Thoracic aorta (tissue), 2 donors: ENCODE data around the gene TESMIN. TPM values are rescaled to one million over a fixed set of nuclear protein-coding genes. Genes with fewer than 3 reads are reported as not detected.

ENCODE experiments used
- ATAC-seq: fragments of 150-250 bp; one replicate; pipeline ENCODE4 v1.8.0; 2017; ENCODE audit warnings: low read depth; ENCODE audit not compliant: insufficient number of reproducible peaks, low FRiP score
- DNase-seq: peaks from one replicate; pipeline ENCODE4 v3.0.0-alpha.2; 2020; ENCODE audit warnings: low spot score
- H3K27ac ChIP-seq, 2 donors: fragments of 200-600 bp; sonication (generic); 1 replicate in 1 of 2; 2 replicates in 1 of 2; pipeline ENCODE4 v1.5.1; 2016; ENCODE audit warnings: mild to moderate bottlenecking in 2 of 2, moderate library complexity in 2 of 2
- H3K27me3 ChIP-seq: fragments of 200-600 bp; sonication (generic); replicated peaks from 2 replicates; pipeline ENCODE4 v1.6.0; 2016; ENCODE audit warnings: mild to moderate bottlenecking; ENCODE audit not compliant: insufficient read depth
- H3K36me3 ChIP-seq: fragments of 200-600 bp; sonication (generic); one replicate; pipeline ENCODE4 v1.5.1; 2016
- H3K4me1 ChIP-seq, 2 donors: fragments of 200-600 bp; sonication (generic); 1 replicate in 1 of 2; 2 replicates in 1 of 2; pipeline versions ENCODE4 v1.5.1 to v1.6.0; 2016; ENCODE audit warnings: low read depth in 2 of 2, mild to moderate bottlenecking in 1 of 2; ENCODE audit not compliant: control insufficient read depth in 1 of 2
- H3K4me3 ChIP-seq: fragments of 200-600 bp; sonication (generic); 2 replicates; pipeline ENCODE4 v1.5.1; 2016; ENCODE audit warnings: mild to moderate bottlenecking
- H3K9me3 ChIP-seq: fragments of 200-600 bp; sonication (generic); 2 replicates; pipeline ENCODE4 v1.5.1; 2016
- total RNA-seq, 2 donors: library from RNA; depleted of rRNA; stranded (reverse); fragments of >200 nt; gene quantifications; one replicate each; pipeline versions ENCODE4 v1.1.0 to v1.2.3, GENCODE V29; 2016
- TF ChIP-seq, protein P1 (sequence below): fragments of 200-600 bp; sonication (generic); IDR thresholded peaks from one replicate; pipeline ENCODE4 v1.5.1; 2019; ENCODE audit warnings: antibody characterized with exemption

Gene TESMIN
- total RNA-seq, 2 donors from 2014 or later: 2.8 TPM; not detected in 1

DNA sequence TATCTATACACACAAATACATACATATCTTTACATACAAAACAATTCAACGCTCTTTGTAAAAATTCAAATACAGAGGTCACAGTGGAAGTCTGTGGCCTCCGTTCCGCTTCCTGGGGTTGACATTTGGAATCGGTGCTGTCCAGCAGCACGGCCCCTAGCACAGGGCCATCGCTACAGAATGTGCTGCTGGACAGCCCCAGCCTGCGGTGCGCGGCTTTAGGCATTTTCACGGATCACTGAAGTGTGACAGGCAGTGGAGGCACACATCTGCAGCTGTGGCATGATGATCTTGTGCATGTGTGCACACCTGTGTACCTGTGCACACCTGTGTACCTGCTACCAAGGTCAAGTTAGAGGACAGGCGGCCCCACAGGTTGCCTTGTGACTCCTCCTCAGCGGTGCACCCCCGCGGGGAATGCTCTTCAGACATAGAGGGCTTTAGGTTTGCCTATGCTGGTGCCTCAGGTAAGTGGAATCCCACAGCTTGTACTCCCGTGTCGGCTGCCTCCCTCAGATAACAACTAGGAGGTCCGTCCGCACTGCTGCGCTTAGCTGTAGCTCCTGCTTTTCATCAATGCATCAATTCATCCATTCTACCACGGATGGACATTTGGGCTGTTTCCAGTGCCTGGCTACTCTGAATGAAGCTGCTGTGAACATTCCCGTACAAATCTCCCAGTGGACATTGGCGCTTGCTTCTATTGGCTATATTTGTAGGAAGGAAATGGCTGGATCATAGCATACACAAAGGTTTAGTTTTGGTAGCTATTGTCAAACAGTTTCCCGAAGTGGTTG, 37.1 kb downstream of the TESMIN start:
- Histone ChIP-seq H3K36me3 (no peaks in the 10 kb centered on the region), H3K27me3 (no peaks in the 10 kb centered on the region), H3K4me1 (no peaks in the 10 kb centered on the region), H3K9me3 (no peaks in the 10 kb centered on the region), H3K4me3 (no peak overlapping the region), H3K27ac (no peak overlapping the region)
- TF ChIP-seq, protein P1, sequence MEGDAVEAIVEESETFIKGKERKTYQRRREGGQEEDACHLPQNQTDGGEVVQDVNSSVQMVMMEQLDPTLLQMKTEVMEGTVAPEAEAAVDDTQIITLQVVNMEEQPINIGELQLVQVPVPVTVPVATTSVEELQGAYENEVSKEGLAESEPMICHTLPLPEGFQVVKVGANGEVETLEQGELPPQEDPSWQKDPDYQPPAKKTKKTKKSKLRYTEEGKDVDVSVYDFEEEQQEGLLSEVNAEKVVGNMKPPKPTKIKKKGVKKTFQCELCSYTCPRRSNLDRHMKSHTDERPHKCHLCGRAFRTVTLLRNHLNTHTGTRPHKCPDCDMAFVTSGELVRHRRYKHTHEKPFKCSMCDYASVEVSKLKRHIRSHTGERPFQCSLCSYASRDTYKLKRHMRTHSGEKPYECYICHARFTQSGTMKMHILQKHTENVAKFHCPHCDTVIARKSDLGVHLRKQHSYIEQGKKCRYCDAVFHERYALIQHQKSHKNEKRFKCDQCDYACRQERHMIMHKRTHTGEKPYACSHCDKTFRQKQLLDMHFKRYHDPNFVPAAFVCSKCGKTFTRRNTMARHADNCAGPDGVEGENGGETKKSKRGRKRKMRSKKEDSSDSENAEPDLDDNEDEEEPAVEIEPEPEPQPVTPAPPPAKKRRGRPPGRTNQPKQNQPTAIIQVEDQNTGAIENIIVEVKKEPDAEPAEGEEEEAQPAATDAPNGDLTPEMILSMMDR: no peak
- DNase-seq: no peak
- ATAC-seq: no peak

DNA sequence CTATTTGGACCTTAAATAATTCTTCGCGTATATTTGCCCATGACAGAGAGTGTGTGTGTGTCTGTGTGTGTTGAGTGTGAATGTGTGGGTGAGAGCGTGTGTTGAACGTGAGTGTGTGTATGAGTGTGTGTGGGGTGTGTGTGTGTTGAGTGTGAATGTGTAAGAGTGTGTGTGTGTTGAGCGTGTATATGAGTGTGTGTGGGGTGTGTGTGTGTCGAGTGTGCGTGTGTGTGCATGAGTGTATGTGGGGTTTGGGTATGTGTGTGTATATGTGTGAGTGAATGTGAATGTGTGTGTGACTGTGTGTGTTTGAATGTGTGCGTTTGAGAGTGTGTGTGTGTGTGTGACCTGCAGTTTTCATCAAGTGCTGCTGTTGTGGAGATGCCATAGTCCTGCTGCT, 40.2 kb downstream of the TESMIN start:
- no peak for DNase-seq
- Histone ChIP-seq H3K9me3 (no peaks in the 10 kb centered on the region), H3K27ac (no peak overlapping the region), H3K36me3 (no peaks in the 10 kb centered on the region), H3K4me3 (no peak overlapping the region), H3K27me3 (no peaks in the 10 kb centered on the region), H3K4me1 (no peaks in the 10 kb centered on the region)
- TF ChIP-seq, protein P1: no peak
- no peak for ATAC-seq

DNA sequence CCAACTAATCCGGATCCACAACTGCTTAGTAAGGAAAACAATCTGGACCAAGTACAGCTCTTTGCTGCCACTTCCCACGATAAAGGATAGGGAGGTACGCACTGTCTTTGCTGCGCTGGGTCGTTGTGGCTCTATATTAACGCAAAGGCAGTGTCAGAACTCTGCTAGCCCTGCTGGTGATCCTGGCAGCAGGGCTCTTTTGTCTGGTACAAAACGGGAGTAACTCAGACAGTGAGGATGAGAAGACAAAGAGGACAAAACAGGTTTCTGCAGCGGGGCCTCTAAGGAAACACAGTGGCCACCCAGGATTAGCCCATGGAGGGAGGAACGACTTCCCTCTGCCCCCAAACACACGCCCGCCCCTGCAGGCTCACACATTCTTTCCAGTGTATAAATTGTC, 40.9 kb downstream of the TESMIN start:
- TF ChIP-seq, protein P1: no peak
- Histone ChIP-seq H3K36me3 (no peaks in the 10 kb centered on the region), H3K4me1 (no peaks in the 10 kb centered on the region), H3K4me3 (no peak overlapping the region), H3K27me3 (no peaks in the 10 kb centered on the region), H3K27ac (no peak overlapping the region), H3K9me3 (no peaks in the 10 kb centered on the region)
- DNase-seq (no peak), ATAC-seq (no peak)

DNA sequence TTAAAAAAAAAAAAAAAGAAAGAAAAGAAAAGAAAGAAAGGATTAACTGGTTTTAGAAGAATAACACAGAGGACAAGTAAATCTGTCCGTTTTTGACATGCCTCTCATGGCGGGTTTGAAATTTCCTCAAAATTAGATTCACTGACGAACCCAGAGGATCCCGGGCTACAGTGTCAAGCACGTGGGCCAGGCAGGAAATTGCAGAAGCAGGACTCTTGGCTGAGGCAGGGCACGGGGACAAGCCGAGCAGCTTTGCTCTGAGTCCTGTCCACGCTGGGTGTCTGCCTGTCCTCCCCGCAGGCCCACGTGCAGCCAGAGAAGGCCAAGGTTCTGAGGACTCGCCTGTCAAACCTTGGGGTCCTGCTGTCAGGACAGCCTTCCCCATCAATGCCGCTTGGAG, 42.3 kb downstream of the TESMIN start:
- TF ChIP-seq, protein P1: no peak
- H3K9me3 ChIP-seq: no peaks in the 10 kb centered on the region
- H3K36me3 ChIP-seq: no peaks in the 10 kb centered on the region
- H3K27me3 ChIP-seq: no peaks in the 10 kb centered on the region
- H3K27ac ChIP-seq: no peak overlapping the region
- ATAC-seq (no peak), DNase-seq (no peak)
- H3K4me3 ChIP-seq: no peak overlapping the region
- no peaks in the 10 kb centered on the region for H3K4me1 ChIP-seq

DNA sequence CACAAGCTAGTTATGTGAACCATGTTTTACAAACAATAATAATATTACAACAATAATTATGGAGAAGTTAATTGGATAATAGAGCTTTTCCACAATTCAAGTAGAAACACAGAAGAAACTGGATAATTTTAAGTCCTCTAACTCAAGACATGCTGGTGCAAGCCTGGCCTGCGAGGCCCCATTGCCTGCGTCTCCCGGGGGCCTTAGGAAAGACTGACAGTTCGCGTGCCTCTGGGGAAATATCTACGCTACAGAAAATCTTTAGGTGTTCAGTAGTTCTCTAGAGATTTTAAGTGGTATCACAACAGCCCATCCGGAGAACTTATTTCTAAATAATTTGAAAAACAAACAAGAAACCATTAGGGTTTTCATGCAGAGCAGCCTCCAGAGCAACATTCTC, 43.8 kb downstream of the TESMIN start:
- Histone ChIP-seq H3K27ac (no peak overlapping the region), H3K9me3 (no peaks in the 10 kb centered on the region), H3K36me3 (no peaks in the 10 kb centered on the region), H3K4me1 (no peaks in the 10 kb centered on the region), H3K4me3 (no peak overlapping the region), H3K27me3 (no peaks in the 10 kb centered on the region)
- TF ChIP-seq, protein P1: no peak
- DNase-seq (no peak), ATAC-seq (no peak)
